Panc1 (cell line): ENCODE results near the gene B4GALT2. TPM values are rescaled to one million over a fixed set of nuclear protein-coding genes. Genes with fewer than 3 reads are reported as not detected.

Source experiments
- ATAC-seq: fragments of 200-7000 bp; cut with Tn5 transposase; 2 replicates; pipeline ENCODE4 v1.9.1; 2020; ENCODE audit warnings: mild to moderate bottlenecking, moderate library complexity
- BruUV-seq: library from RNA; stranded (reverse); fragments of 400-500 nt; replicated peaks from 2 replicates; lab custom pipeline; 2021; lab: Mats Ljungman, UMichigan
- CTCF ChIA-PET: fragments of 300-600 bp; sonication (Branson Sonifier 250); formaldehyde crosslinking; loops from one replicate; lab custom pipeline; 2022; ENCODE audit warnings: antibody characterized with exemption; lab: Charles Lee
- POLR2A ChIA-PET: fragments of 300-600 bp; sonication (Branson Sonifier 250); formaldehyde crosslinking; loops from one replicate; lab custom pipeline; 2022; ENCODE audit warnings: antibody characterized with exemption; lab: Charles Lee
- DNase-seq: peaks from one replicate; pipeline ENCODE4 v3.0.0-alpha.2; 2010; ENCODE audit warnings: low read depth, low spot score
- H3K27ac ChIP-seq: 2 replicates; pipeline ENCODE4 v1.5.1; 2011; ENCODE audit warnings: mild to moderate bottlenecking, low read length, inconsistent platforms
- H3K27me3 ChIP-seq: fragments of 200-500 bp; sonication (Bioruptor generic); 2 replicates; pipeline ENCODE4 v1.6.0; 2014; ENCODE audit warnings: low read length, inconsistent platforms; ENCODE audit not compliant: control insufficient read depth, insufficient read depth
- H3K36me3 ChIP-seq: fragments of 200-500 bp; sonication (Bioruptor generic); 2 replicates; pipeline ENCODE4 v1.5.1; 2014; ENCODE audit warnings: inconsistent platforms, mild to moderate bottlenecking, low read length, moderate library complexity; ENCODE audit not compliant: control insufficient read depth, insufficient read depth
- H3K4me1 ChIP-seq: 2 replicates; pipeline ENCODE4 v1.5.1; 2011; ENCODE audit warnings: inconsistent platforms, mild to moderate bottlenecking, low read length, moderate library complexity; ENCODE audit not compliant: control insufficient read depth, insufficient read depth
- H3K4me3 ChIP-seq, 2 experiments: 2 replicates each; pipeline ENCODE4 v1.5.1; 2011 to 2012; ENCODE audit warnings: low read depth in 2 of 2, low read length in 2 of 2, mild to moderate bottlenecking in 2 of 2, inconsistent platforms in 1 of 2, moderate library complexity in 1 of 2
- H3K9me3 ChIP-seq: fragments of 200-500 bp; sonication (Bioruptor generic); 2 replicates; pipeline ENCODE4 v1.5.1; 2014; ENCODE audit warnings: low read depth, mild to moderate bottlenecking, inconsistent platforms, low read length, moderate library complexity; ENCODE audit not compliant: control insufficient read depth, insufficient read depth
- POLR2AphosphoS5 ChIP-seq: IDR thresholded peaks from 2 replicates; pipeline ENCODE4 v1.6.1; 2012; ENCODE audit warnings: mild to moderate bottlenecking, low read depth, low read length, moderate library complexity
- REST ChIP-seq, 2 experiments: IDR thresholded peaks; 2 replicates each; pipeline ENCODE4 v1.6.1; 2011 to 2012; ENCODE audit warnings: low read depth in 2 of 2, control low read depth in 1 of 2, low read length in 1 of 2, mild to moderate bottlenecking in 1 of 2, moderate library complexity in 1 of 2; ENCODE audit not compliant: insufficient read depth in 1 of 2
- TCF7L2 ChIP-seq: IDR thresholded peaks from 2 replicates; pipeline ENCODE4 v1.6.1; 2011; ENCODE audit warnings: mild to moderate bottlenecking, low read depth, low read length, inconsistent platforms
- in situ Hi-C: cut with HindIII; loops from 2 replicates; pipeline ENCODE4 v1.10.0; 2016; ENCODE audit warnings: low sequenced_read_pairs, low pct_unique_long_range_greater_than_20kb
- intact Hi-C: fragments of 100-400 bp; cut with micrococcal nuclease; formaldehyde crosslinking; loops from one replicate; pipeline ENCODE4 v1.10.0; 2022; ENCODE audit not compliant: unreplicated experiment
- total RNA-seq: library from RNA; stranded (reverse); gene quantifications from one replicate; pipeline ENCODE4 v1.2.1, GENCODE V29; 2021; ENCODE audit not compliant: unreplicated experiment
- TF ChIP-seq, protein P1 (sequence below): fragments of 450-650 bp; IDR thresholded peaks from 2 replicates; pipeline ENCODE4 v1.5.1; 2017; ENCODE audit warnings: mild to moderate bottlenecking

Gene B4GALT2
- total RNA-seq, 1 experiment from 2014 or later: 90.1 TPM

GRCh38 chr1:43934101-43934985 lies 44.7 kb upstream of the B4GALT2 start:
- Histone ChIP-seq H3K4me3 (no peak overlapping the region), H3K36me3 (no peaks in the 10 kb centered on the region), H3K9me3 (no peaks in the 10 kb centered on the region), H3K27me3 (no peaks in the 10 kb centered on the region), H3K4me1 (peaks cover 16% of the 10 kb centered on the region), H3K27ac (peak overlapping the region; percentile 40; the same call in 1 of the 2 replicates)
- CTCF ChIA-PET: interaction anchor here (0.6 to 3.5 kb wide), 17 partner anchors 10 to 281 kb away, joined by 3 to 84 read pairs (median 3); no protein-coding TSS in a partner anchor
- POLR2A ChIA-PET: interaction anchor here (0.6 to 0.9 kb wide), 2 partner anchors 70 to 171 kb away, joined by 3 read pairs; no protein-coding TSS in a partner anchor
- TF ChIP-seq, protein P1, sequence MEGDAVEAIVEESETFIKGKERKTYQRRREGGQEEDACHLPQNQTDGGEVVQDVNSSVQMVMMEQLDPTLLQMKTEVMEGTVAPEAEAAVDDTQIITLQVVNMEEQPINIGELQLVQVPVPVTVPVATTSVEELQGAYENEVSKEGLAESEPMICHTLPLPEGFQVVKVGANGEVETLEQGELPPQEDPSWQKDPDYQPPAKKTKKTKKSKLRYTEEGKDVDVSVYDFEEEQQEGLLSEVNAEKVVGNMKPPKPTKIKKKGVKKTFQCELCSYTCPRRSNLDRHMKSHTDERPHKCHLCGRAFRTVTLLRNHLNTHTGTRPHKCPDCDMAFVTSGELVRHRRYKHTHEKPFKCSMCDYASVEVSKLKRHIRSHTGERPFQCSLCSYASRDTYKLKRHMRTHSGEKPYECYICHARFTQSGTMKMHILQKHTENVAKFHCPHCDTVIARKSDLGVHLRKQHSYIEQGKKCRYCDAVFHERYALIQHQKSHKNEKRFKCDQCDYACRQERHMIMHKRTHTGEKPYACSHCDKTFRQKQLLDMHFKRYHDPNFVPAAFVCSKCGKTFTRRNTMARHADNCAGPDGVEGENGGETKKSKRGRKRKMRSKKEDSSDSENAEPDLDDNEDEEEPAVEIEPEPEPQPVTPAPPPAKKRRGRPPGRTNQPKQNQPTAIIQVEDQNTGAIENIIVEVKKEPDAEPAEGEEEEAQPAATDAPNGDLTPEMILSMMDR: peak; percentile 93
- TF ChIP-seq TCF7L2: no peak
- ATAC-seq (peak; percentile 59), DNase-seq (no peak)
- in situ Hi-C loops: loop anchor here (25.0 kb wide), 1 partner anchor 172 kb away; no protein-coding TSS in a partner anchor
- no TSS peak for BruUV-seq
- intact Hi-C loops: loop anchor here (2.0 to 10.0 kb wide), 2 partner anchors 172 to 410 kb away; no protein-coding TSS in a partner anchor

DNA sequence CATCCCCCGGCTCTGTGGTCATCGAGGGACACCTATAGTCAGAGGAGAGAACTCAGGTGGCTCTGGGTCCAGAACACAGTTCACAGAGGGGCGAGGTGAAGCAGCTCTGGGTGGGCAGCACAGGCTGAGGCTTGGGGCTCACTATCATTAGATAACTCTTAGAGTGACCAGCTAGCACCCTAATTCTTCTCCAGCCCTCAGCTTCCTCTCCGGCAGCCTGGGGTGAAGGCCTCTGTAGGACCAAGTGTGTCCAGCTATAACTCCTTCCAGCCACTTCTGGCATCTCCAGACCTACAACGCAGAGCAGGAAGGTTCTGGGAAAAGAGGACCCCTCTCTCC lies 44.1 kb upstream of the B4GALT2 start:
- in situ Hi-C loops: loop anchor here (25.0 kb wide), 1 partner anchor 173 kb away; no protein-coding TSS in a partner anchor
- BruUV-seq: no TSS peak
- no peaks in the 10 kb centered on the region for H3K9me3 ChIP-seq
- no peak overlapping the region for H3K27ac ChIP-seq
- DNase-seq (no peak), ATAC-seq (no peak)
- TF ChIP-seq REST (IDR thresholded peaks at IDR 0.05; ENCODE audit: insufficient read depth in 1 of 2, low read depth in 2 of 2, low read length in 1 of 2) (no peak), POLR2AphosphoS5 (no peak)
- TF ChIP-seq, protein P1: peak; percentile 53
- no peaks in the 10 kb centered on the region for H3K27me3 ChIP-seq
- H3K36me3 ChIP-seq: no peaks in the 10 kb centered on the region
- ChIA-PET CTCF (interaction anchor here (0.6 to 3.5 kb wide), 17 partner anchors 10 to 281 kb away, joined by 3 to 84 read pairs (median 3); no protein-coding TSS in a partner anchor), POLR2A (interaction anchor here (0.6 to 0.9 kb wide), 2 partner anchors 171 to 261 kb away, joined by 3 read pairs; no protein-coding TSS in a partner anchor)
- intact Hi-C loops: loop anchor here (2.0 to 10.0 kb wide), 2 partner anchors 172 to 410 kb away; no protein-coding TSS in a partner anchor
- peaks cover 10% of the 10 kb centered on the region for H3K4me1 ChIP-seq
- no peak overlapping the region for H3K4me3 ChIP-seq
